AG10803 (cell line): ENCODE measurements around the gene ADAM17.

Experiments
- DNase-seq: peaks from one replicate; pipeline ENCODE4 v3.0.0; 2010; ENCODE audit warnings: low read depth
- H3K4me3 ChIP-seq: 2 replicates; pipeline ENCODE4 v1.5.1; 2011; ENCODE audit warnings: mild to moderate bottlenecking, low read length, control low read depth
- TF ChIP-seq, protein P1 (sequence below): conservative IDR thresholded peaks from 2 replicates; pipeline ENCODE4 v1.5.1; 2011; ENCODE audit warnings: mild to moderate bottlenecking, low read length, control low read depth, inconsistent platforms

ADAM17 gene

DNA sequence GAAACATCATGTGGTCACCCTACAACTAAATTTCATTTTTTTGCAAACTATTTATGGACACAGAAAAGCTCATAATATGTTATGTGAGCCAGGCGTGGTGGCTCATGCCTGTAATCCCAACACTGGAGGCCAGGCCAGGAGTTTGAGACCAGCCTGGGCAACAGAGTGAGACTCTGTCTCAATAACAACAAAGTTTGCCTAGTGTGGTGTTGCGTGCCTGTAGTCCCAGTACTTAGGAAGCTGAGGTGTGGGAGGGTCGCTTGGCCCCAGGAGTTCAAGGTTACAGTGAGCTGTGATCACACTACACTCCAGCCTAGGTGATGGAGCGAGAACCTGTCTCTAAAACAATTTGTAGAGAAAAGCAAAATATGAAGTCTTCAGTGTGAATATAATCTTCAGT, 75.5 kb downstream of the ADAM17 start:
- DNase-seq, result no peak
- no peak overlapping the region for H3K4me3 ChIP-seq
- TF ChIP-seq, protein P1, sequence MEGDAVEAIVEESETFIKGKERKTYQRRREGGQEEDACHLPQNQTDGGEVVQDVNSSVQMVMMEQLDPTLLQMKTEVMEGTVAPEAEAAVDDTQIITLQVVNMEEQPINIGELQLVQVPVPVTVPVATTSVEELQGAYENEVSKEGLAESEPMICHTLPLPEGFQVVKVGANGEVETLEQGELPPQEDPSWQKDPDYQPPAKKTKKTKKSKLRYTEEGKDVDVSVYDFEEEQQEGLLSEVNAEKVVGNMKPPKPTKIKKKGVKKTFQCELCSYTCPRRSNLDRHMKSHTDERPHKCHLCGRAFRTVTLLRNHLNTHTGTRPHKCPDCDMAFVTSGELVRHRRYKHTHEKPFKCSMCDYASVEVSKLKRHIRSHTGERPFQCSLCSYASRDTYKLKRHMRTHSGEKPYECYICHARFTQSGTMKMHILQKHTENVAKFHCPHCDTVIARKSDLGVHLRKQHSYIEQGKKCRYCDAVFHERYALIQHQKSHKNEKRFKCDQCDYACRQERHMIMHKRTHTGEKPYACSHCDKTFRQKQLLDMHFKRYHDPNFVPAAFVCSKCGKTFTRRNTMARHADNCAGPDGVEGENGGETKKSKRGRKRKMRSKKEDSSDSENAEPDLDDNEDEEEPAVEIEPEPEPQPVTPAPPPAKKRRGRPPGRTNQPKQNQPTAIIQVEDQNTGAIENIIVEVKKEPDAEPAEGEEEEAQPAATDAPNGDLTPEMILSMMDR, result no peak

DNA sequence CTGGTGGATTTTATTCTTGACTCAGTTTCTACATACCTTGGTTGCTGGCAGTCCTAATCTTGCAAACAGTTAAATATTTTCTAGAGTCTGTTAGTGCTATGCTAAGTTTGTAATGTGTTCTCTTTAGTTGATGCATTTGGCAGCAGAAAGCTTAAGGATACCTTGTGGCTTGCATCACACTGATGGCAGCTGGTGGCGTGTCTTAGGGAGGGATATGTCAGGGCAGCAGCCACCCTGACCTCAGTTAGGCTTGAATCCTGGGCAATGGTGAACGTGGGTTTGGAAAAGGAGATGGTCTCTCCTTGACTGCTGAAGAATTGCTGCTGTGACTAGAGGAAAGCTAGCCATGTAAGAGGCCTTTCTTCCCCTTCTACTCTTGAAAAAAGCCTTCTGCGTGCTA, 77.1 kb downstream of the ADAM17 start:
- TF ChIP-seq, protein P1, result no peak
- H3K4me3 ChIP-seq, result no peak overlapping the region
- DNase-seq, result no peak

DNA sequence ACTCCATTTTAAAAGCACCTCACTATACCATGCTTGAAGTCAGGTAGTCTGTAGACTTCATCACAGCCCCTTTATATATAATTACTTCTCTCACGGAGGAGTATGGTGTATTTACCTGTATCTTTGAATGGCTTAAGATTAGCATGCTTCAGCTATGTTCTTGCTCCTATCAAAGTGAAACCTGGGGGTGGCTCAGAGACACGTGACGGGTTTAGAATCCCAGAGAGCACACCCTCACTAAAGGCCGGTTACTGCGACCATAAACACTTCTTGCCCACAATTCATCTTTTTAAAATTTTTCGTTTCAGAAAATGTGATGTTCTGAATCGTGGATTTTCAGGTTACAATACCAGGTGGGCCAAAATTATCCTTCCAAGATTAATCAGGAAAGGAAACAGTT, 77.7 kb downstream of the ADAM17 start:
- TF ChIP-seq, protein P1, result no peak
- no peak overlapping the region for H3K4me3 ChIP-seq
- DNase-seq, result no peak

DNA sequence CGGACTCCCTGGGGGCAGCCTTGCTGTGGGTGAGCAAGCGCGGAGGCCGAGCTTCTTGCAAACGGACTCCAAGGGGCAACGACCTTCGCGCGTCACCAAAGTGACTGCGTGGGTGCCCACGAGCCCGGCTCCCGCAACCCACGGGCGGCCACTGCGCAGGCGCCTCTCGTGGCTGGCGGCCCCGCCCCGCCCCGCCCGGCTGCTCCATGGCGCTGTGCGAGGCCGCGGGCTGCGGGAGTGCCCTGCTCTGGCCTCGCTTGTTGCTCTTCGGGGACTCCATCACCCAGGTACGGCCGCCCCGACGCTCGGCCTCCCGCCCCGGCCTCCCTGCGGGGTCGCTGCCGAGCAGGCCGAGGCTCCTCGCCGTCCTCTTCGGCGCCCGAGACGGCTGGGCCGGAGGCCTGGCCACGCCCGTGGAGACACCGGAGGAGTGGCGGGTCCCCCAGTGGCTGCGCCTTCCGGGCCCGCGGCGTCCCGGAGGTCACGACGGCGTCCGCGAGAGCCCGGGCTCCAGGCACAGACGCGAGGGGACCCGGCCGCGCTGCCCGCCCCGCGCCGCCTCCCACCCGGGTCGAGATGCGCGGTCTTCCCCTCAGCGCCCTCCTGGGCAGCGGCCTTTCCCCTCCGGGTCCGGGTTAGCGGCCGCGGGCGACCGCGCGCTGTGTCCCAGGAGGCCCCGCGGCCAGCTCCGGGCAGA, 81.1 kb downstream of the ADAM17 start, which contains the start of gene IAH1:
IAH1 (plus strand) TSS at position 191 of the 697 bp plus-strand sequence; CDS start at position 207, 16 bp downstream.
- H3K4me3 ChIP-seq, result peak within 1 kb of the TSS; percentile 79
- peak; percentile 47 for DNase-seq
- TF ChIP-seq, protein P1, result no peak

DNA sequence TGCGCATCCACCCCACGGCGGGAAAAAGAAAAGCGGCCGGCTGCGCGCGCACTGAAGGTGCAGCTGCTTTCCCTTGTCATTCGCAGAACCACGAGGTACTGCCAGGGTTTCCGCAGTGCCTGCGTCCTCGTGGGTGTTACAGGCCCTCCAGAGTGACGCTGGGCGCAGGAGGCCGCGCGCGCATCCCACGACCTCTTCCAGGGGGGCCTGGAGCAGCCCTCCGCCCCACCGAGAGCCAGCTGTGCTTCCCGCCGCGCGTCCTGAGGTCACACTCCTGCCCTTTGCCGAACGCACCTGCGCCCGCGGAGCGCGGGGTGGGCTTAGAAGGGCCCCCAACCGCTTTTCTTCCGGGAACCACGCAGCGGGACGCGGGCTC, 81.7 kb downstream of the ADAM17 start:
- H3K4me3 ChIP-seq, result peak overlapping the region; percentile 79
- peak; percentile 30 for DNase-seq
- TF ChIP-seq, protein P1, result no peak

DNA sequence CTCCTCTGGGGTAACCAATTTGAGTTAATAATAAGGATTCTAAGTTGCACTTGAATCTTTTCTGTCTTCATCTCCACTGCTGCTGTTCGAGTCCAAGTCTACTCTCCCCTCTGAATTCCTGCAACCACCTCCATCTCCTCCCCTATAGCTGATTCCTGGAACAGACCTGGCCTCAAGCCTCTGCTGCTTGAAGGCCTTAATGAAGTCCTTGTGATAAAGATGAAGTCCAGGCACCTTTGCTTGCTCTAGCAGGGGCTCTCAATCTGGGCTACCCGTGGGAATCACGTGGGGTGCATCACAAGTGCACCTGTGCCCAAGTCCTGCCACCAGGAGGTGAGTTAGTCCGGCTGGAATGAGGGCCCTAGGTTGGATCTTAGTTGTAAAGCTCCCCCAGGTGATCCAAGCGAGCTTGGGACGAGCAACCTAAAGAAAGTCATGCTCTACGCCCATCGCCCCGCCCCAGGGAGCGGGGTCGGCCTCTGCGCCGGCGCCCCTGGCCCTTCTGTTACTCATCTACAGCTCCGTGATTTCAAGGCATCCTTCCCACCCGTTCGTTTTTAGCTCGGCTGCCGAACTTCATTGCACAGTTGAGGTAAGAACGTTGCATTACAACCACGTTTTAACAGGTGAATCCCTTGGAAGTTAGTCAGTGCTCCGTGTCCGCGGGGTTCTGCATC, 82.2 kb downstream of the ADAM17 start:
- TF ChIP-seq, protein P1, result peak; percentile 9; the same call in 1 of the 2 replicates
- DNase-seq, result no peak
- peak overlapping the region; percentile 79 for H3K4me3 ChIP-seq

DNA sequence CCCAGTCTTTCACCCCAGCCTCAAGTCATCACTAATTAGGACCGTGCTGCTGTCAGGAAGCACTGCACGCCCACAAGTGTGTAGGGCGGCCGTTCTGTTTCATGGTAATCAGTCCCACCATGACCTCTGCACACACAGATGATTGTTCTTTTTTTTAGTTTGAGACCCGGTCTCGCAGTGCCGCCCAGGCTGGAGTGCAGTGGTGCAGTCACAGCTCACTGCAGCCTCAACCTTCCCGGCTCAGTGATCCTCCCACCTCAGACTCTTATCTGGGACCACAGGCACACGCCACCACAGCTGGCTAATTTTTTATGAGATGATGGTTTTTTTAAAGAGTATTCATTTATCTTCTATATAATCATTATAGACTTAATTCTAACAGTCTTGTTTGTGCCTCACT, 83.1 kb downstream of the ADAM17 start:
- DNase-seq, result no peak
- H3K4me3 ChIP-seq, result no peak overlapping the region
- TF ChIP-seq, protein P1, result no peak
